Type B pancreatic cell (in vitro differentiated cells): ENCODE results near the gene HYAL2. TPM values are rescaled to one million over a fixed set of nuclear protein-coding genes. Genes with fewer than 3 reads are reported as not detected.

Experiments used
- DNase-seq: peaks from one replicate; pipeline ENCODE4 v3.0.0; 2021; ENCODE audit warnings: mixed read lengths; ENCODE audit not compliant: unreplicated experiment; ENCODE audit errors: extremely low spot score
- H3K27ac Mint-ChIP-seq: 2 replicates; pipeline ENCODE4 v1.8.0; 2021; ENCODE audit warnings: mild to moderate bottlenecking, mixed read lengths
- H3K27me3 Mint-ChIP-seq: 2 replicates; pipeline ENCODE4 v1.8.0; 2021; ENCODE audit warnings: mixed read lengths
- H3K36me3 Mint-ChIP-seq: 2 replicates; pipeline ENCODE4 v1.8.0; 2021; ENCODE audit warnings: mixed read lengths
- H3K4me1 Mint-ChIP-seq: one replicate; pipeline ENCODE4 v1.8.0; 2021; ENCODE audit warnings: mixed read lengths; ENCODE audit not compliant: unreplicated experiment
- H3K4me3 Mint-ChIP-seq: 2 replicates; pipeline ENCODE4 v1.8.0; 2021; ENCODE audit warnings: mild to moderate bottlenecking, mixed read lengths
- H3K9me3 Mint-ChIP-seq: 2 replicates; pipeline ENCODE4 v1.8.0; 2021; ENCODE audit warnings: mixed read lengths
- total RNA-seq: library from RNA; stranded (reverse); gene quantifications from 2 replicates; pipeline ENCODE4 v1.2.1, GENCODE V29; 2021; ENCODE audit warnings: low replicate concordance
- TF ChIP-seq, protein P1 (sequence below): fragments of 200-600 bp; sonication (generic); conservative IDR thresholded peaks from 2 replicates; pipeline ENCODE4 v1.5.0; 2021; ENCODE audit warnings: antibody characterized with exemption, mild to moderate bottlenecking

HYAL2 gene
- total RNA-seq, 1 donor from 2014 or later: 52.5 TPM

DNA sequence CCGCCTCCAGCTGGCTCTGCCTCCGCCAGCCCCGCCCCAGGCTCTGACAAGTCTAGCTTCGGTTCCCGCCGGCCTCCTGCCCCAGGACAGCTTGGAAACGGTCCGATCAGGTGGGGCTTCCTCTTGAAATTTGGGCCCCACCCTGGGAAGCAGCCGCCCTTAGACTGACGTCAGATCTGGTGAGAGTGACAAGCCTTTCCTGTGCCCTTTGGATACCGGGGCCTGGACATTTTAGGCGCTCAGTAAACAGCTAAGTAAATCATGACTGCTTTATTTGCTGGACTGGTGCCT is 23.0 kb downstream of the HYAL2 start:
- TF ChIP-seq, protein P1, sequence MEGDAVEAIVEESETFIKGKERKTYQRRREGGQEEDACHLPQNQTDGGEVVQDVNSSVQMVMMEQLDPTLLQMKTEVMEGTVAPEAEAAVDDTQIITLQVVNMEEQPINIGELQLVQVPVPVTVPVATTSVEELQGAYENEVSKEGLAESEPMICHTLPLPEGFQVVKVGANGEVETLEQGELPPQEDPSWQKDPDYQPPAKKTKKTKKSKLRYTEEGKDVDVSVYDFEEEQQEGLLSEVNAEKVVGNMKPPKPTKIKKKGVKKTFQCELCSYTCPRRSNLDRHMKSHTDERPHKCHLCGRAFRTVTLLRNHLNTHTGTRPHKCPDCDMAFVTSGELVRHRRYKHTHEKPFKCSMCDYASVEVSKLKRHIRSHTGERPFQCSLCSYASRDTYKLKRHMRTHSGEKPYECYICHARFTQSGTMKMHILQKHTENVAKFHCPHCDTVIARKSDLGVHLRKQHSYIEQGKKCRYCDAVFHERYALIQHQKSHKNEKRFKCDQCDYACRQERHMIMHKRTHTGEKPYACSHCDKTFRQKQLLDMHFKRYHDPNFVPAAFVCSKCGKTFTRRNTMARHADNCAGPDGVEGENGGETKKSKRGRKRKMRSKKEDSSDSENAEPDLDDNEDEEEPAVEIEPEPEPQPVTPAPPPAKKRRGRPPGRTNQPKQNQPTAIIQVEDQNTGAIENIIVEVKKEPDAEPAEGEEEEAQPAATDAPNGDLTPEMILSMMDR: no peak

DNA sequence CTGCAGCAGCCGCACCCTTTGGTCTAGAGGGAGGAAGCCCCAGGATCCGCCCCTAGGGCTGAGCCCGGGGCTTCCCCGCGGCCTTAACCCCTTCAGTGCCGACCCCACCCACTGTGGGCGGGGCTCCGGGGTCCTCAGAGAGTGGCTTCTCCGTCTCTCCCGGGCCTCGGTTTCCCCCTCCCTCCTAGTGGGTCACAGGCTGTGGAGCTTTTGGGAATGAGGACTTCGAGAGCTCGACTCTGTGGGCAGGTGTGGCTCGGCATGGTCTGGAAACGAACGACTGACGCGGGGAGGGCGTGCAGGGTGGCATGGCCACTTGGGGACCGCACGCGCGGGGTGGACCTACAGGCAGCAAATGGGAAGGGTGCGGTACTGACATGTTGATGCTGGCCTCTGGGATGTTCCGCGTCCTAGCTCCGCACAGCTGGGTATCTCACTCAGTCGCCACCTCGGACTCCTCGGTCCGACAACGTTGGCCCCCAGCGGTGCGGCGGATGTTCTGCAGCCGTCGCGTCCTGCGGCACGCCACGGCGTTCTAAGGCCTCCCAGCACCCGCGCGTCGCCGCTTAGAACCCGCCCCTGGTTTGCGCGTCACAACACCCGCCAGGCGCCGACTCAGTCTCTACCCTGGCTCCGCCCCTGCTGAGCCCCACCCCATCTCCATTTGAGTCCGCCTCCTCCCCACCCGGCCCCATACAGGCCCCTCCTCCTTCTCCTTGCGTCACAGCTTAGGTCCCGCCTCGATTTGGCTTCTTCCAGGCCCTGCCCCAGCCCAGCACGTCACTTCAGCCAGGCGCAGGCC is 23.5 kb downstream of the HYAL2 start, which contains the start of the genes HYAL3 and NAA80:
Gene HYAL3, minus strand, starts transcription at position 570 of the 802 bp plus-strand sequence. CDS start 3,803 bp downstream, outside the sequence.
Gene NAA80, minus strand, starts transcription at position 570 of the 802 bp plus-strand sequence. CDS start 1,942 bp downstream, outside the sequence.
- peak; percentile 99 for DNase-seq
- H3K9me3 Mint-ChIP-seq: no peaks in the 10 kb centered on the region
- H3K4me3 Mint-ChIP-seq: peak within 1 kb of the TSS; percentile 98
- H3K4me1 Mint-ChIP-seq: peaks cover 18% of the 10 kb centered on the region
- H3K27ac Mint-ChIP-seq: peak within 1 kb of the TSS; percentile 99
- no peaks in the 10 kb centered on the region for H3K27me3 Mint-ChIP-seq
- no peaks in the 10 kb centered on the region for H3K36me3 Mint-ChIP-seq
- TF ChIP-seq, protein P1: peak; percentile 64

More for the DNA sequence above, 23.0 kb downstream of the HYAL2 start:
- no peaks in the 10 kb centered on the region for H3K27me3 Mint-ChIP-seq
- H3K36me3 Mint-ChIP-seq: no peaks in the 10 kb centered on the region
- H3K27ac Mint-ChIP-seq: peak overlapping the region; percentile 99
- DNase-seq: no peak
- H3K4me1 Mint-ChIP-seq: peaks cover 18% of the 10 kb centered on the region
- peak overlapping the region; percentile 98 for H3K4me3 Mint-ChIP-seq
- no peaks in the 10 kb centered on the region for H3K9me3 Mint-ChIP-seq

DNA sequence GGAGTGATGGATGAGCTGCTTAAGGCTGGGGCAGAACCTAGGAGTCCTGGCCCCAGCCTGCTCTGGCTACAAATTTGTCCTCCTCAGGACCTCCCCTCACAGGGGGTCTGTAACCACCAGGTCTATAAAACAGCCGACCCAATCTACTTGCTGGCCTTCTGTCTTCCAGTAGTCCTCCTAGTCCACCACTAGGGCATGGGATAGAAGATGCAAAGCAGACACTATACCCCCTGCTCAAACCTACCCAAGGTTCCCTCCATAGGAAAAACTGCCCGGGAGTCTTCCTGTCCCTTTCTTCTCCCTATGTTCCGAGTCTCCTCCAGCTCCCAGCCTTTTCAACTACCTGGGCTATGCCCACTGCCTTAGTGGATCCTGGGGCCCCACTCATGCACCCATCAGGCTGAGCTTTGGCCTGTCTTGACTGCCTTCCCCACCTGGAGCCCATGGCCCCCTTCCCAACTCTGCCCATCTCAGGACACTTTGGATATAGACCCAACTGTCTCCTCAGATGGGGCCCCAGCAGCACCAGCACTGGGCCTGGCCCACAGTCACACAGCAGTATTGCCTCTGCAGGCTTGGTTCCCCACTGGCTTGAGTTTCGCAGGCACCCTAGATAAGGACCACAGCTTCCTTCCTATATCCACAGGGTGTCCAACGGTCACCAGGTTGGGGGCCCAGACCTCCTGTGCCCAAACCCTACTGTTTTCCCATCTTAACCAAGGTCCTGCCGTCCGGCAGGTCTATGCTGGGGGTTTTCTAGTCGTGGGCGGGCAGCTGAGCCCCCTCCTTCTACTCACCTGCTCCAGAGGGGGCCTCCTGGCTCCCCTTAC is 24.4 kb downstream of the HYAL2 start:
- H3K27ac Mint-ChIP-seq: peak overlapping the region; percentile 46
- H3K9me3 Mint-ChIP-seq: no peaks in the 10 kb centered on the region
- TF ChIP-seq, protein P1: peak; percentile 47
- DNase-seq: no peak
- no peaks in the 10 kb centered on the region for H3K27me3 Mint-ChIP-seq
- H3K4me3 Mint-ChIP-seq: peak overlapping the region; percentile 98
- H3K36me3 Mint-ChIP-seq: no peaks in the 10 kb centered on the region
- peaks cover 18% of the 10 kb centered on the region for H3K4me1 Mint-ChIP-seq

DNA sequence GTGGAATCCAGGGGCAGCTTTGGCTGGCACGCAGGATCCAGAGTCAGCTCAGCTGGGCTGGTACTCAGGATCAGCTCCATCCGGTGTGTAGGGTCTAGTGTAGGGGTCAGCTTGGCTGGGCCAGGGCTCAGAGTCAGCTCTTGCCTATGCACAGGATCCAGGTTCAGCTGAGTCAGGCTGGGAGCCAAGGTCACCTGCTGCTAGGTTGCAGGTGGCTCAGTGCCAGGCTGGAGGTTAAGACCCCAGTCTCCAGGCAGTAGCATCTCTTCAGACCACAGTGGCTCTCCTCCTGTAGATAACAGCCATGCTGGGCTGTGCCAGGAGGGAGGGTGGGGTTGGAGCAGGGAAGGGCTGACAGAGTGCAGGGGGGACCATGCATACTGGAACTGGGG is 25.2 kb downstream of the HYAL2 start:
- H3K4me3 Mint-ChIP-seq: peak overlapping the region; percentile 98
- DNase-seq: no peak
- TF ChIP-seq, protein P1: no peak

DNA sequence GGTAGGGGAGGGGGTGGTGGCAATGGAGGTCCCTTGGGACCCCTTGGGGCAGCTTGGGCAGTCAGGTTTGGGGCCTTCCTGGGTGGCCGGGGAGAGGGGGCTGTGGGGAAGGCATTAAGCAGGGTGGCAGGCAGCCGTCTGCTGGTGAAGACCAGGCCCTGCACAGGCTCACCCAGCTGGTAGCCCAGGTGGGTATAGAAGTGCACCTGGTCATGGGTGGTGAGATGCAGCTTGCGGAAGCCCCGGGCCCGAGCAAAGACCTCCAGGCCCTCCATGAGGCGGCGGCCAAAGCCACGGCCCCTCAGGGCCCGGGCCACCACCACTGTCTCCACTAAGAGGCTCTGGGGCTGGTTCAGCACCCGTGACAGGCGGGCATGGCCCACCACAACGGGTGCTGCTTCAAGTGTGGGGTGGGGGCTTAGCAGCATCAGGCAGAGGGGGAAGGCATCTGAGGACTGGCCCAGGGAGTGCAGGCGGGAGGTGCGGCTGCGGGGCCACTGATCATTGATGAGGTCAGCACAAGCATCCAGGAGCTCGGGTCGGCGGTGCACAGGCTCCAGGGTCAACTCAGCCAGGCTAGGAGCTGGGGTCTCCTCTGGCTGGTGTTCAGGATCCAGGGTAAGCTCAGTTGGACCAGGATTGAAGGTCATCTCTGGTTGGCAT is 25.7 kb downstream of the HYAL2 start:
- H3K36me3 Mint-ChIP-seq: no peaks in the 10 kb centered on the region
- peaks cover 19% of the 10 kb centered on the region for H3K4me1 Mint-ChIP-seq
- no peaks in the 10 kb centered on the region for H3K27me3 Mint-ChIP-seq
- no peak overlapping the region for H3K27ac Mint-ChIP-seq
- no peak for DNase-seq
- H3K4me3 Mint-ChIP-seq: no peak overlapping the region
- no peaks in the 10 kb centered on the region for H3K9me3 Mint-ChIP-seq
- TF ChIP-seq, protein P1: no peak

More for the DNA sequence above, 25.2 kb downstream of the HYAL2 start:
- H3K36me3 Mint-ChIP-seq: no peaks in the 10 kb centered on the region
- peak overlapping the region; percentile 46 for H3K27ac Mint-ChIP-seq
- H3K4me1 Mint-ChIP-seq: peaks cover 18% of the 10 kb centered on the region
- H3K9me3 Mint-ChIP-seq: no peaks in the 10 kb centered on the region
- no peaks in the 10 kb centered on the region for H3K27me3 Mint-ChIP-seq
